Measurements from ENCODE around the gene MPP7.

GRCh38 chr10:28304032-28304571 lies 1.2 kb upstream of the MPP7 start:
- TF ChIP-seq POLR2A (IDR thresholded peaks at IDR 0.05) = no peak
- no peak for TF ChIP-seq EP300 (IDR thresholded peaks at IDR 0.05; ENCODE audit: low read depth)
- no peak for TF ChIP-seq CTCF (IDR thresholded peaks at IDR 0.05)

Measured in transverse colon (tissue), 3 donors.